Spleen (tissue), 11 donors: ENCODE measurements around the gene BMP2. TPM values are rescaled to one million over a fixed set of nuclear protein-coding genes. Genes with fewer than 3 reads are reported as not detected.

ENCODE experiments used
- DNase-seq: peaks from one replicate; pipeline ENCODE4 v3.0.0-alpha.2; 2020
- H3K27ac ChIP-seq, 8 donors: fragments of 200-600 bp; sonication (generic) in 7 of 8; 1 replicate in 4 of 8; 2 replicates in 4 of 8; pipeline versions ENCODE4 v1.5.0 to v1.8.0; 2016 to 2021; ENCODE audit warnings: inconsistent platforms in 4 of 8, mild to moderate bottlenecking in 4 of 8, moderate library complexity in 1 of 8
- H3K27me3 ChIP-seq, 7 donors: fragments of 200-600 bp; sonication (generic) in 6 of 7; replicated peaks in 1 of 7; 1 replicate in 4 of 7; 2 replicates in 3 of 7; pipeline versions ENCODE4 v1.5.0 to v1.8.0; 2016 to 2021; ENCODE audit warnings: inconsistent platforms in 3 of 7, mild to moderate bottlenecking in 1 of 7
- H3K36me3 ChIP-seq, 6 donors: fragments of 200-600 bp; sonication (generic) in 5 of 6; 1 replicate in 4 of 6; 2 replicates in 2 of 6; pipeline versions ENCODE4 v1.5.0 to v1.8.0; 2016 to 2021; ENCODE audit warnings: inconsistent platforms in 2 of 6
- H3K4me1 ChIP-seq, 6 donors: fragments of 200-600 bp; sonication (generic) in 5 of 6; 1 replicate in 3 of 6; 2 replicates in 3 of 6; pipeline versions ENCODE4 v1.5.0 to v1.8.0; 2016 to 2021; ENCODE audit warnings: inconsistent platforms in 3 of 6
- H3K4me3 ChIP-seq, 8 donors: fragments of 200-600 bp; sonication (generic) in 7 of 8; 1 replicate in 4 of 8; 2 replicates in 4 of 8; pipeline versions ENCODE4 v1.5.0 to v1.8.0; 2016 to 2021; ENCODE audit warnings: inconsistent platforms in 4 of 8, mild to moderate bottlenecking in 4 of 8, moderate library complexity in 2 of 8
- H3K9me3 ChIP-seq, 8 donors: fragments of 200-600 bp; sonication (generic) in 7 of 8; 1 replicate in 4 of 8; 2 replicates in 4 of 8; pipeline versions ENCODE4 v1.5.0 to v1.8.0; 2016 to 2021; ENCODE audit warnings: inconsistent platforms in 4 of 8
- POLR2A ChIP-seq, 3 donors: fragments of 450-650 bp; IDR thresholded peaks; one replicate each; pipeline ENCODE4 v1.5.1; 2017; ENCODE audit warnings: antibody characterized with exemption in 3 of 3, mild to moderate bottlenecking in 1 of 3
- POLR2AphosphoS5 ChIP-seq, 3 donors: sonication (generic); formaldehyde crosslinking; IDR thresholded peaks; one replicate each; pipeline ENCODE4 v1.5.1; 2017; ENCODE audit warnings: antibody characterized with exemption in 3 of 3
- WGBS, 5 donors: extraction: QIAGEN DNeasy Blood & Tissue Kit in 3 of 5; methylation state at CpG; one replicate each; pipeline versions ENCODE4 v1.1.5 to v1.1.7; 2013 to 2018; 5-methylcytosine and 5-hydroxymethylcytosine counted together
- intact Hi-C: fragments of 100-400 bp; cut with DNase I; formaldehyde crosslinking; loops from one replicate; pipeline ENCODE4 v1.15.0; 2023; ENCODE audit warnings: low total_unique reads
- polyA plus RNA-seq, 3 donors: library from polyadenylated mRNA; stranded (reverse); fragments of 200-250 nt; gene quantifications; one replicate each; pipeline ENCODE4 v1.2.1, GENCODE V29; 2013
- total RNA-seq, 7 donors: library from RNA; depleted of rRNA in 3 of 7; stranded (reverse); fragments of >200 nt in 3 of 7; fragmentation: NEBNext Ultra II Directional in 4 of 7; extraction: Animal tissue kit (Norgen Biotek cat#: 25700) in 4 of 7; gene quantifications; one replicate each; pipeline versions ENCODE4 v1.1.0 to v1.2.1, GENCODE V29; 2016 to 2021
- TF ChIP-seq, protein P1 (sequence below), 11 experiments: fragments of 200-600 bp in 7 of 11; fragments of 450-650 bp in 4 of 11; sonication (generic) in 4 of 11; IDR thresholded peaks in 8 of 11; conservative IDR thresholded peaks in 3 of 11; 1 replicate in 7 of 11; 2 replicates in 4 of 11; pipeline versions ENCODE4 v1.4.0 to v1.8.0; 2016 to 2021; ENCODE audit warnings: antibody characterized with exemption in 11 of 11, inconsistent platforms in 4 of 11, mild to moderate bottlenecking in 1 of 11
- donor health status: healthy with polysubstance abuse.
- donor health status: DM: no; HTN: no; CAD: no; lungs with moderate emphysema.
- donor health status: DM: no; HTN: no; CAD: no.
- donor health status: Bipolar disorder and iron deficiency.
- donor health status: healthy.
- donor health status: DM: no; HTN: no; CAD: no.
- donor health status: DM: yes; HTN: yes; CAD: no.

Gene BMP2
- total and polyA plus RNA-seq, 10 donors: 1.7 to 30.1 (median 15.0) TPM

DNA sequence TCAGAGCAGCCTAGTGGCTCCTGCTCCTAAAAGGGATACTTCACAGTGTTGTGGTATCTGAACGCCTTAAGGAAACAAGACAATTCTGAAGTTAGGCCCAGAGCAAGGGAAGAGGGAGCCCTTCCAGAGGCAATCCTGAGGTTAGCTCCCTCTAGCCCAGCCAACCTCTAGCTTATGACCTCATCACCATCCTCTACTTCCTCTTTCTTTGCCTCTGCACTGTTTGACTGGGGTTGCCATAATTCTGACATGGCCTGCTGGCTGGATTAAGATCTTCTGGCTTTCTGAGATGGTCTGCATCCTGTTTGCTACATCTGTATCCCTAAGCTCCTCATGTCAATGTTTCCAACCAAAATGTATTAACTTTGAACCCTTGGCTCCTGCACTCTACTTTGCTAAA lies 23.3 kb upstream of the BMP2 start:
- intact Hi-C loops: no loop called here
- H3K27ac ChIP-seq: no peak overlapping the region
- 67 to 100% (median 94%) methylated on average over 1 of the region's 1 CpG for WGBS, 5 donors

DNA sequence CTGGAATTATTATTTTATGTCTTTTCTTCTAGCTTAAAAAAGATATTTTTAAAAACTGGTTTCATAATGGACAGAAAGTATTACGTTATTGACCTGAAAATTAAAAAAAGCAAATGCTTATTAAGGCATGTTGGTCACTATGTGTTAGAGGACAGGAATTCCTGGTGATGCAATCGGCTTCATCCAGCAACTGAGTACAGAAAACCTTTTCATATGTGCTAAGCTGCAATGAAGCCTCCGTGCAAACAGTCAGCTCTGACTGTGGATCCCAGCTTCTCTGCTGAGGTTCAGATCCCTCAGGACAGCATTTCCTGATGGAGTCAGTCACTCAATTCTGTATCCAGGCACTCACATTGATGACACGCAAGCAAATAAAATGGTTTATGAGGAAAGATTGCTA lies 22.7 kb upstream of the BMP2 start:
- Histone ChIP-seq H3K4me3 (no peak overlapping the region), H3K4me1 (peaks cover 0 to 5% (median 0%) of the 10 kb centered on the region in 6 donors), H3K27ac (no peak overlapping the region), H3K27me3 (no peaks in the 10 kb centered on the region), H3K36me3 (no peaks in the 10 kb centered on the region), H3K9me3 (no peaks in the 10 kb centered on the region)
- no peak for DNase-seq
- 79 to 88% (median 85%) methylated on average over 4 of the region's 4 CpGs for WGBS, 5 donors
- TF ChIP-seq, protein P1, sequence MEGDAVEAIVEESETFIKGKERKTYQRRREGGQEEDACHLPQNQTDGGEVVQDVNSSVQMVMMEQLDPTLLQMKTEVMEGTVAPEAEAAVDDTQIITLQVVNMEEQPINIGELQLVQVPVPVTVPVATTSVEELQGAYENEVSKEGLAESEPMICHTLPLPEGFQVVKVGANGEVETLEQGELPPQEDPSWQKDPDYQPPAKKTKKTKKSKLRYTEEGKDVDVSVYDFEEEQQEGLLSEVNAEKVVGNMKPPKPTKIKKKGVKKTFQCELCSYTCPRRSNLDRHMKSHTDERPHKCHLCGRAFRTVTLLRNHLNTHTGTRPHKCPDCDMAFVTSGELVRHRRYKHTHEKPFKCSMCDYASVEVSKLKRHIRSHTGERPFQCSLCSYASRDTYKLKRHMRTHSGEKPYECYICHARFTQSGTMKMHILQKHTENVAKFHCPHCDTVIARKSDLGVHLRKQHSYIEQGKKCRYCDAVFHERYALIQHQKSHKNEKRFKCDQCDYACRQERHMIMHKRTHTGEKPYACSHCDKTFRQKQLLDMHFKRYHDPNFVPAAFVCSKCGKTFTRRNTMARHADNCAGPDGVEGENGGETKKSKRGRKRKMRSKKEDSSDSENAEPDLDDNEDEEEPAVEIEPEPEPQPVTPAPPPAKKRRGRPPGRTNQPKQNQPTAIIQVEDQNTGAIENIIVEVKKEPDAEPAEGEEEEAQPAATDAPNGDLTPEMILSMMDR (IDR thresholded peaks at IDR 0.05 in 8 of 11, conservative IDR thresholded peaks at IDR 0.05 in 3 of 11): no peak
- TF ChIP-seq POLR2A (IDR thresholded peaks at IDR 0.05) (no peak), POLR2AphosphoS5 (IDR thresholded peaks at IDR 0.05) (no peak)
- intact Hi-C loops: no loop called here

More for the DNA sequence above, 23.3 kb upstream of the BMP2 start:
- Histone ChIP-seq H3K4me1 (peaks cover 0 to 5% (median 0%) of the 10 kb centered on the region in 6 donors), H3K4me3 (no peak overlapping the region), H3K36me3 (no peaks in the 10 kb centered on the region), H3K9me3 (no peaks in the 10 kb centered on the region), H3K27me3 (no peaks in the 10 kb centered on the region)
- no peak for DNase-seq
- TF ChIP-seq POLR2A (IDR thresholded peaks at IDR 0.05) (no peak), POLR2AphosphoS5 (IDR thresholded peaks at IDR 0.05) (no peak)
- TF ChIP-seq, protein P1 (IDR thresholded peaks at IDR 0.05 in 8 of 11, conservative IDR thresholded peaks at IDR 0.05 in 3 of 11): no peak

DNA sequence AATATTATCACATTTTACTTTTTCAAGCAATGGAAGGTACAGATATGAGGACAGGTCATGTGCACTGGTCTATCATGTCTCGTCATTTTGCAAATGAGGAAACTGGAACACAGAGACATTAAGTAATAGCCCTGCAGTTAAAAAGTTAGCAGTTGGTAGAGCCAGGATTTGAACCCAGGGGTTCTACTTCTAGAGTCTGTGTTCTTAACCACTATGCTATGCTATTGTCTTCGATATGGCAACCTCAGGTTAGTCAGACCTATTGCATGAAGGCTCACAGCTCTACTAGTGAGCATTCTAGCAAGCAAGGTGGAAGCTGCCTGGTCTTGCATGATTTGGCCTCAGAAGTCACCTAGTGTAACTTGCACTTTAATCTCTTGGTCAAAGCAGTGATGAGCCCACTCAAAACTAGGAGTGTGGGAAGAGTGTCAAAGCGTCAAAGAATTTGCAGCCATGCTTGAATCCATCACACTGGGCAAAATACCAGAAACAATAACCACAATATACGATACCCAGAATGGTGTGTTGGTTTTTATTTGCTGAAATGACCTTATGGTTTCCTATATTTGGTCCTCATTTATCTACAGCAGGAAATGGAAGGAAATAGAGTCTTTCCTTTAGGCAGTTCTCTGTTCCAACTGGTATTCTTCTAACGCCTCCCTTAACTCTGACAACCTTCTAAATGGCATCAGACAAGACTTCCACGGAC lies 20.4 kb upstream of the BMP2 start:
- peak overlapping the region in 3 of 8 donors; percentile 24 to 40 (median 33) for H3K27ac ChIP-seq
- no peaks in the 10 kb centered on the region for H3K27me3 ChIP-seq
- TF ChIP-seq POLR2A (IDR thresholded peaks at IDR 0.05): no peak
- TF ChIP-seq, protein P1 (IDR thresholded peaks at IDR 0.05 in 8 of 11, conservative IDR thresholded peaks at IDR 0.05 in 3 of 11): no peak
- no peak for TF ChIP-seq POLR2AphosphoS5 (IDR thresholded peaks at IDR 0.05)
- intact Hi-C loops: no loop called here
- 51 to 63% (median 53%) methylated on average over 6 of the region's 6 CpGs for WGBS, 5 donors
- no peaks in the 10 kb centered on the region for H3K36me3 ChIP-seq
- H3K9me3 ChIP-seq: no peaks in the 10 kb centered on the region
- no peak for DNase-seq
- H3K4me1 ChIP-seq: peaks cover 0 to 5% (median 0%) of the 10 kb centered on the region in 6 donors
- H3K4me3 ChIP-seq: no peak overlapping the region

DNA sequence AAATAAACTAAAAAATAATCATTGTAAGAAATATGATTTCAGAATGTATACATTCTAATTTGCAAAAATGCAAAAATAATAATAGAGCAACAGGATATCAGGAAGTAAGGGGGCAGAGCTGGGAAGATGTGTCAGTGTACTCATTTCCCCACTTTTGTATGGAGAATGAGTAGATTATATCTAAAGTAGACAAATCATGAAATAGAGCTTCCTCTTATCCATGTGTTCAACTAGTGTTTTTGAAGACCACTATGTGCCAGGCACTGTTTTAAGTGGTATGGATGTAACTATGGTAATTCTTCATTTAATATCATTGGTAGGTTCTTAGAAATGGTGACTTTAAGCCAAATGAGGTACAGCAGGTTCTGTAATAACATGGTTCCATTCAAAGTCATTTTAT lies 17.0 kb upstream of the BMP2 start:
- H3K9me3 ChIP-seq: peaks cover 0 to 7% (median 0%) of the 10 kb centered on the region in 8 donors
- H3K36me3 ChIP-seq: no peaks in the 10 kb centered on the region
- no peaks in the 10 kb centered on the region for H3K27me3 ChIP-seq
- no peak for DNase-seq
- no peak overlapping the region for H3K27ac ChIP-seq
- intact Hi-C loops: no loop called here
- H3K4me3 ChIP-seq: no peak overlapping the region
- TF ChIP-seq, protein P1 (IDR thresholded peaks at IDR 0.05 in 8 of 11, conservative IDR thresholded peaks at IDR 0.05 in 3 of 11): no peak
- peaks cover 0 to 5% (median 0%) of the 10 kb centered on the region in 6 donors for H3K4me1 ChIP-seq
